MCF 10A (cell line): ENCODE data around the gene UCK2. TPM values are rescaled to one million over a fixed set of nuclear protein-coding genes. Genes with fewer than 3 reads are reported as not detected.

Experiments used
- BruUV-seq: library from RNA; stranded (reverse); fragments of 400-500 nt; replicated peaks from 2 replicates; lab custom pipeline; 2021; lab: Mats Ljungman, UMichigan
- CTCF ChIA-PET: fragments of 300-600 bp; sonication (Branson Sonifier 250); formaldehyde crosslinking; extraction: SDS; loops from one replicate; lab custom pipeline; 2021; ENCODE audit warnings: antibody characterized with exemption, inconsistent platforms; lab: Yijun Ruan, JAX
- POLR2A ChIA-PET: fragments of 300-600, 350-650 bp; sonication (Branson Sonifier 250); formaldehyde crosslinking; extraction: SDS; loops from one replicate; lab custom pipeline; 2020; ENCODE audit warnings: antibody characterized with exemption, inconsistent platforms; lab: Yijun Ruan, JAX
- DNase-seq: peaks from one replicate; pipeline ENCODE4 v3.0.0-alpha.2; 2018; ENCODE audit not compliant: unreplicated experiment
- H3K27ac Mint-ChIP-seq: one replicate; pipeline ENCODE4 v1.8.0; 2022; ENCODE audit warnings: mild to moderate bottlenecking, low read depth, mixed read lengths; ENCODE audit not compliant: unreplicated experiment
- H3K27me3 Mint-ChIP-seq: one replicate; pipeline ENCODE4 v1.8.0; 2022; ENCODE audit warnings: mixed read lengths; ENCODE audit not compliant: insufficient read depth, unreplicated experiment
- H3K36me3 Mint-ChIP-seq: one replicate; pipeline ENCODE4 v1.8.0; 2022; ENCODE audit warnings: mild to moderate bottlenecking, moderate library complexity, mixed read lengths; ENCODE audit not compliant: insufficient read depth, unreplicated experiment
- H3K4me1 Mint-ChIP-seq: one replicate; pipeline ENCODE4 v1.8.0; 2022; ENCODE audit warnings: mixed read lengths; ENCODE audit not compliant: insufficient read depth, unreplicated experiment
- H3K4me3 Mint-ChIP-seq: one replicate; pipeline ENCODE4 v1.8.0; 2022; ENCODE audit warnings: mild to moderate bottlenecking, moderate library complexity, mixed read lengths; ENCODE audit not compliant: unreplicated experiment
- H3K9me3 Mint-ChIP-seq: one replicate; pipeline ENCODE4 v1.8.0; 2022; ENCODE audit warnings: mixed read lengths; ENCODE audit not compliant: unreplicated experiment
- intact Hi-C: fragments of 100-400 bp; cut with micrococcal nuclease; formaldehyde crosslinking; loops from 2 replicates; pipeline ENCODE4 v1.14.1; 2022
- total RNA-seq: library from RNA; stranded (reverse); gene quantifications from 2 replicates; pipeline ENCODE4 v1.2.3, GENCODE V29; 2022
- TF ChIP-seq, protein P1 (sequence below): fragments of 200-600 bp; IDR thresholded peaks from one replicate; pipeline ENCODE4 v1.8.0; 2022; ENCODE audit warnings: antibody characterized with exemption, mild to moderate bottlenecking; ENCODE audit not compliant: unreplicated experiment

Gene UCK2
- total RNA-seq, 1 experiment from 2014 or later = 144 TPM

DNA sequence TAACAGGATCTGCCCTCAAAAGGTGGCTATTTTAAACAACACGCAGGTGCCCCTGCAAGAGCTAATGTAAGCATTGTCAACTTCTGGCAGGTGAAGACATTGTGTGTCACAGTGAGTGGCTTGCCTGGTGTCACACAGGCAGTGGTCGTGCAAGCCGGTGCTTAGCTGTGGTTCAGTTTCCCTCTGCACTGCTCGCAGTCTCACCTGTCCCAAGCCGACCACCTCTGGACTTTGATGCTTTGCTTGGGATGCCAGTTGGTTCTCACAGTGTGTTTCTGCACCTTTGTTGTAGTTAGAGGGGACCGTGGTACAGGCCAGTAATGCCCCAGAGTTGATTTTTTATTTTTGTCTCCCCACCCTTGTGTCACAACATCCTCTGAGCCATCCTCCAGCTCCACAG, 85.2 kb downstream of the UCK2 start:
- peaks cover 42% of the 10 kb centered on the region for H3K36me3 Mint-ChIP-seq
- ChIA-PET POLR2A (interaction anchor here (1.0 to 1.8 kb wide), 3 partner anchors 9 to 144 kb away, joined by 5 to 10 read pairs (median 7); partner anchors contain the start of gene TMCO1), CTCF (interaction anchor here (0.6 to 7.4 kb wide), 17 partner anchors 12 to 568 kb away, joined by 3 to 178 read pairs (median 8); partner anchors contain the start of gene TMCO1)
- BruUV-seq = no TSS peak
- no peaks in the 10 kb centered on the region for H3K9me3 Mint-ChIP-seq
- no peak for DNase-seq
- intact Hi-C loops = loop anchor here (5.0 kb wide), 1 partner anchor 520 kb away; no protein-coding TSS in a partner anchor
- no peaks in the 10 kb centered on the region for H3K27me3 Mint-ChIP-seq
- peak overlapping the region; percentile 55 for H3K27ac Mint-ChIP-seq
- H3K4me1 Mint-ChIP-seq = peaks cover 22% of the 10 kb centered on the region
- no peak overlapping the region for H3K4me3 Mint-ChIP-seq
- TF ChIP-seq, protein P1, sequence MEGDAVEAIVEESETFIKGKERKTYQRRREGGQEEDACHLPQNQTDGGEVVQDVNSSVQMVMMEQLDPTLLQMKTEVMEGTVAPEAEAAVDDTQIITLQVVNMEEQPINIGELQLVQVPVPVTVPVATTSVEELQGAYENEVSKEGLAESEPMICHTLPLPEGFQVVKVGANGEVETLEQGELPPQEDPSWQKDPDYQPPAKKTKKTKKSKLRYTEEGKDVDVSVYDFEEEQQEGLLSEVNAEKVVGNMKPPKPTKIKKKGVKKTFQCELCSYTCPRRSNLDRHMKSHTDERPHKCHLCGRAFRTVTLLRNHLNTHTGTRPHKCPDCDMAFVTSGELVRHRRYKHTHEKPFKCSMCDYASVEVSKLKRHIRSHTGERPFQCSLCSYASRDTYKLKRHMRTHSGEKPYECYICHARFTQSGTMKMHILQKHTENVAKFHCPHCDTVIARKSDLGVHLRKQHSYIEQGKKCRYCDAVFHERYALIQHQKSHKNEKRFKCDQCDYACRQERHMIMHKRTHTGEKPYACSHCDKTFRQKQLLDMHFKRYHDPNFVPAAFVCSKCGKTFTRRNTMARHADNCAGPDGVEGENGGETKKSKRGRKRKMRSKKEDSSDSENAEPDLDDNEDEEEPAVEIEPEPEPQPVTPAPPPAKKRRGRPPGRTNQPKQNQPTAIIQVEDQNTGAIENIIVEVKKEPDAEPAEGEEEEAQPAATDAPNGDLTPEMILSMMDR = no peak

DNA sequence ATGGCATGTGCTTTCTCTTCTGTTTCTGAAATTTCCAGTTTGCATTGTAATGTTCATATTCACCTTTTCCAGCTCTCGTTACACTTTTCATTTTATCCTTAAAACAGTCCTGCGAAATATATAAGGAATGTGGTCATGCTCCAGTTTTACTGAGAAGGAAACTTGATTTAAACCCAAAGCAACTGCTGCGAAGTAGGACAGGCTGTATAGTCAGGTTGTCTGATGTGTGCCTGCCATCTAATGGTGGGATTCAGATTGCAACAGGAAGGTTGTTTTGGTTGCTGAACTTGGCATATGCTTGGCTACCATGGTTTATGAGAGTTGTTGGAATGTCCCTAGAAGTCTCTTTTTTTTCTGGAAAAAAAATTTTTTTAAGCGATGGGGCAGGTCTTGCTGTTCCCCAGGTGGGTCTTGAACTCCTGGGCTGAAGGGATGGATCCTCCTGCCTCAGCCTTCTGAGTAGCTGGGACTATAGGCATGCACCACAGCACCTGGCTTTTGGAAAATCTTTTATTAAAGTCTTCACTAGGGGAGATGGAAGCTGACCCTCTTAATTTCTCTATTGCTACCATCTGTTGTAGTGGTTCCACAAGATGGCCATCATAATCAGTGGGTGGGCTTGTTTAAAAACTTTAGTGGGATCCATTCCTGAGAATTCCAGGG, 86.9 kb downstream of the UCK2 start:
- no peak overlapping the region for H3K4me3 Mint-ChIP-seq
- H3K36me3 Mint-ChIP-seq = peaks cover 25% of the 10 kb centered on the region
- peak; percentile 88 for DNase-seq
- BruUV-seq = no TSS peak
- ChIA-PET CTCF (interaction anchor here (0.6 to 7.4 kb wide), 79 partner anchors 12 to 926 kb away, joined by 3 to 178 read pairs (median 5); partner anchors contain the start of genes TMCO1 and UCK2), POLR2A (interaction anchor here (0.7 to 3.1 kb wide), 8 partner anchors 10 to 316 kb away, joined by 3 to 22 read pairs (median 6); partner anchors contain the start of genes ALDH9A1 and TMCO1)
- TF ChIP-seq, protein P1 = peak; percentile 96
- intact Hi-C loops = loop anchor here (1.0 to 5.0 kb wide), 5 partner anchors 86 to 522 kb away; partner anchors contain the start of gene TMCO1
- peaks cover 22% of the 10 kb centered on the region for H3K4me1 Mint-ChIP-seq
- H3K9me3 Mint-ChIP-seq = no peaks in the 10 kb centered on the region
- H3K27ac Mint-ChIP-seq = peak overlapping the region; percentile 37
- H3K27me3 Mint-ChIP-seq = no peaks in the 10 kb centered on the region

DNA sequence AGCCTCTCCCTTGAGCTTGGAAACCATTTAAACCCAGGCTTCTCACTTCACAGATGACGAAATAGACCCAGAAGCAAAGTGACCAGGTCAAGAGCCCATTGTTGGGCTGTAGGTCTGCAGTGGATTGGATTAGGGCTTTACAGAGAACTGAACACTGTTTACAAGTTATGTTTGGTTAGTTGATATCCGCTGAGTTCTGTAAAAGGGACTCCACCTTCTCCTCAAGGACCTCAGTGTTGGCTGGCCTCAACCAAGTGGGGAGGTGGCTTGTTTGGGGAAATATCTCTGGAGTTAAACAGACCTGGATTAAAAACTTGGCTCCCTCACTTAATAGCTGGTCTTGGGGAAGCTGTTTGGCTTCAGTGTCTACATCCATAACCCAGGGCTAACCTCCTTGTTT, 88.1 kb downstream of the UCK2 start:
- peaks cover 15% of the 10 kb centered on the region for H3K36me3 Mint-ChIP-seq
- TF ChIP-seq, protein P1 = no peak
- H3K27me3 Mint-ChIP-seq = no peaks in the 10 kb centered on the region
- BruUV-seq = no TSS peak
- POLR2A ChIA-PET = interaction anchor here (0.5 to 3.1 kb wide), 15 partner anchors 11 to 1036 kb away, joined by 3 to 22 read pairs (median 3); partner anchors contain the start of gene TMCO1
- H3K4me1 Mint-ChIP-seq = peaks cover 19% of the 10 kb centered on the region
- DNase-seq = no peak
- CTCF ChIA-PET = interaction anchor here (0.6 to 7.4 kb wide), 35 partner anchors 11 to 566 kb away, joined by 3 to 178 read pairs (median 5); partner anchors contain the start of genes ALDH9A1, TMCO1 and UCK2
- peak overlapping the region; percentile 33 for H3K27ac Mint-ChIP-seq
- H3K4me3 Mint-ChIP-seq = no peak overlapping the region
- intact Hi-C loops = no loop called here
- H3K9me3 Mint-ChIP-seq = no peaks in the 10 kb centered on the region

DNA sequence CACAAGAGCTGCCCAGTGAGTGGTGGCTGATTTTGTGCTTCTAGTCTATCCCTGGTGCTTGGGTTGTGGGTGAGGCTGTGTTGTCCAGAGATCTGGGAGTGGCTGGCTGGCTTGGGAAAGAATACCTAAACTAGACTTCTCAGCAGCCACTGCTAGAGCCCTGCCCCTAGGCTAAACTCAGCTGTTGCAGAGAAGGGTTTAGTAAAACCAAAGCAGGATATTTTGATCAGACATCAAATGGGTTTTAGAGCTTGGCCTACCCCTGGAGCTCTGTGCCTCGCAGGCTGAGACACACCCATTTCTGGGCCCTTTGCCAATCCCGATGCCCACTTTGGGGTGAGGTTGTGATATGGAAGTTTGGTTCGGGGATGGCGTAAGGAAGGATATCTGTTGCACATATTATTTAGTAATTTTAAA, 88.5 kb downstream of the UCK2 start:
- ChIA-PET POLR2A (interaction anchor here (0.6 to 3.1 kb wide), 14 partner anchors 12 to 990 kb away, joined by 3 to 22 read pairs (median 3); partner anchors contain the start of gene TMCO1), CTCF (interaction anchor here (0.6 to 7.4 kb wide), 21 partner anchors 11 to 519 kb away, joined by 3 to 178 read pairs (median 20); partner anchors contain the start of genes ALDH9A1, TMCO1 and UCK2)
- BruUV-seq = no TSS peak
- Mint-ChIP-seq H3K27ac (peak overlapping the region; percentile 33), H3K9me3 (no peaks in the 10 kb centered on the region), H3K4me3 (no peak overlapping the region), H3K27me3 (no peaks in the 10 kb centered on the region), H3K36me3 (peaks cover 10% of the 10 kb centered on the region), H3K4me1 (peaks cover 17% of the 10 kb centered on the region)
- peak; percentile 80 for DNase-seq
- intact Hi-C loops = no loop called here
- TF ChIP-seq, protein P1 = no peak
